Peyer's patch (tissue), 4 donors: ENCODE measurements around the gene TMEM229B. TPM values are rescaled to one million over a fixed set of nuclear protein-coding genes. Genes with fewer than 3 reads are reported as not detected.

ENCODE experiments used
- DNase-seq, 3 donors: peaks; one replicate each; pipeline ENCODE4 v3.0.0-alpha.2; 2017 to 2019
- H3K27ac ChIP-seq, 4 donors: fragments of 200-600 bp; sonication (generic); one replicate each; pipeline ENCODE4 v1.5.1; 2016 to 2019
- H3K27me3 ChIP-seq, 2 donors: fragments of 200-600 bp; sonication (generic); one replicate each; pipeline ENCODE4 v1.5.1; 2019
- H3K36me3 ChIP-seq, 3 donors: fragments of 200-600 bp; sonication (generic); one replicate each; pipeline ENCODE4 v1.5.1; 2016 to 2019
- H3K4me1 ChIP-seq, 4 donors: fragments of 200-600 bp; sonication (generic); one replicate each; pipeline ENCODE4 v1.5.1; 2016 to 2019
- H3K4me3 ChIP-seq, 4 donors: fragments of 200-600 bp; sonication (generic); 1 replicate in 3 of 4; 2 replicates in 1 of 4; pipeline ENCODE4 v1.5.1; 2016 to 2019; ENCODE audit warnings: mild to moderate bottlenecking in 1 of 4
- H3K9me3 ChIP-seq, 4 donors: fragments of 200-600 bp; sonication (generic); one replicate each; pipeline ENCODE4 v1.5.1; 2016 to 2019; ENCODE audit warnings: mild to moderate bottlenecking in 1 of 4
- POLR2A ChIP-seq, 2 donors: fragments of 450-650 bp; IDR thresholded peaks; one replicate each; pipeline ENCODE4 v1.5.1; 2017; ENCODE audit warnings: antibody characterized with exemption in 2 of 2, mild to moderate bottlenecking in 2 of 2, moderate library complexity in 2 of 2
- total RNA-seq, 4 donors: library from RNA; depleted of rRNA; stranded (reverse); fragments of >200 nt; gene quantifications; one replicate each; pipeline ENCODE4 v1.1.0, GENCODE V29; 2016
- TF ChIP-seq, protein P1 (sequence below), 6 experiments: fragments of 450-650 bp in 4 of 6; fragments of 200-600 bp in 2 of 6; sonication (generic) in 1 of 6; IDR thresholded peaks; one replicate each; pipeline ENCODE4 v1.5.1; 2017 to 2019; ENCODE audit warnings: antibody characterized with exemption in 6 of 6, mild to moderate bottlenecking in 3 of 6, moderate library complexity in 1 of 6

TMEM229B gene
- total RNA-seq, 4 donors from 2014 or later, result 8.3 to 39.7 (median 31.7) TPM

DNA sequence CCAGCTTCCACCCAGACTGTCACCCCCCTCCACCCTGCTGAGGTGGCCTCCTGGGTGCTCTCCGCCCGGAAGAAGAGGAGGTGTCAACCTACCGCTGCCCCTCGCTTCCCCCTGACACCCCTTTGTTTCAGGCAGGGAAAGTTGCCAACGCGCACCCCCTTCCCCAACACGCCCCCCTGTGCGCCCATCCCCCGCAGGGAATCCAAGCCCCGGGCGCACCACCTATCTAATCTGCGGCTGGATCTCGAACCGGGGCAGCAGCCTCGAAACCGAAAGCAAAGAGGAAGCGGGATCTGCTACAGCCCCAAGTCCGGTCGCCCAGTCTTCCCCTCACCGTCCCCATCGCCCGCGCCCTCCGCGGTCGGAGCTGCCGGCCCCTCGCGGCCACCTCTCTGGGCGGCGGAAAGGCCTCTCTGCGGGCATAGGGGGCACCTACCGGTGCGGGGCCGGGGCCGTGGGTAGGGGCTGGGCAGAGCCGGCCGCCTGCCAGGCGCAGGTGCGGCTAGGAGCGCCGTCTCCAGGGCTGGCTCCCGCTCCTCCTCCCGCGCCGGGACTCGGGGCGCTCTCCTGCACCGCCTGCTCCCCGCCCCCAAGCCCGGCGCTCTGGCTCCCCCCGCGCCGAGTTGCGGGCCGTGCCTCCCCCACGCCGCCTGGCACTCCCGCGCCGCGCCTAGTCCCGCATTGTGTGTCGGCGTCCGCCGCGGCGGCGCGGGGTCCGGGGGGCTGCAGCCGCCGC lies 26.3 kb upstream of the TMEM229B start:
- Histone ChIP-seq H3K27ac (peak overlapping the region; percentile 65 to 94 (median 84)), H3K4me3 (peak overlapping the region; percentile 83 to 100 (median 93)), H3K27me3 (no peaks in the 10 kb centered on the region), H3K4me1 (peaks cover 0 to 17% (median 9%) of the 10 kb centered on the region in 4 donors), H3K9me3 (no peaks in the 10 kb centered on the region), H3K36me3 (no peaks in the 10 kb centered on the region)
- peak; percentile 46 to 47 for TF ChIP-seq POLR2A (IDR thresholded peaks at IDR 0.05)
- TF ChIP-seq, protein P1, sequence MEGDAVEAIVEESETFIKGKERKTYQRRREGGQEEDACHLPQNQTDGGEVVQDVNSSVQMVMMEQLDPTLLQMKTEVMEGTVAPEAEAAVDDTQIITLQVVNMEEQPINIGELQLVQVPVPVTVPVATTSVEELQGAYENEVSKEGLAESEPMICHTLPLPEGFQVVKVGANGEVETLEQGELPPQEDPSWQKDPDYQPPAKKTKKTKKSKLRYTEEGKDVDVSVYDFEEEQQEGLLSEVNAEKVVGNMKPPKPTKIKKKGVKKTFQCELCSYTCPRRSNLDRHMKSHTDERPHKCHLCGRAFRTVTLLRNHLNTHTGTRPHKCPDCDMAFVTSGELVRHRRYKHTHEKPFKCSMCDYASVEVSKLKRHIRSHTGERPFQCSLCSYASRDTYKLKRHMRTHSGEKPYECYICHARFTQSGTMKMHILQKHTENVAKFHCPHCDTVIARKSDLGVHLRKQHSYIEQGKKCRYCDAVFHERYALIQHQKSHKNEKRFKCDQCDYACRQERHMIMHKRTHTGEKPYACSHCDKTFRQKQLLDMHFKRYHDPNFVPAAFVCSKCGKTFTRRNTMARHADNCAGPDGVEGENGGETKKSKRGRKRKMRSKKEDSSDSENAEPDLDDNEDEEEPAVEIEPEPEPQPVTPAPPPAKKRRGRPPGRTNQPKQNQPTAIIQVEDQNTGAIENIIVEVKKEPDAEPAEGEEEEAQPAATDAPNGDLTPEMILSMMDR (IDR thresholded peaks at IDR 0.05), result peak in 1 of 6 experiments; percentile 1
- peak; percentile 51 to 81 (median 75) for DNase-seq

DNA sequence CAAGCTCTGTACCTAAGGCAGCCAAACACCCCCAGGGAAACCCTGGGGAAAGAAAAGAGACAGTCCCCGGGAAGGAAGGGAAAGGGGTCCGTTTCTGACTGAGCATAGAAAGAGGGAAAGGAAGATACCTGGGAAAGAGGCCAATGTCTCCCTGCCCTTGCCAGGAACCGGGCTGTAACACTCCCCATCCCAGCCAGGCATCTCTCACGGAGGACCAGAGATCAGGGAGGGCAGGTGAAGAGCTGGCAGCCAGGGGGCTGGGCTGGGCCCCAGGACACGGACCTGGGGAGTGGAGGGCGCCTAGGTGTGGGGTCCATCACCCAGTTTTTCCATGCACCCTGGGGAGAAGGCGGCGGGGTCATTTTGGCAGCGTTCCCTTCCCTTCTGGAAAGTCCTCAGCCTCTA lies 25.7 kb upstream of the TMEM229B start:
- H3K27ac ChIP-seq, result peak overlapping the region; percentile 65 to 94 (median 84)
- no peaks in the 10 kb centered on the region for H3K36me3 ChIP-seq
- H3K9me3 ChIP-seq, result no peaks in the 10 kb centered on the region
- peak overlapping the region; percentile 83 to 100 (median 93) for H3K4me3 ChIP-seq
- peaks cover 0 to 17% (median 9%) of the 10 kb centered on the region in 4 donors for H3K4me1 ChIP-seq
- H3K27me3 ChIP-seq, result no peaks in the 10 kb centered on the region
- TF ChIP-seq, protein P1 (IDR thresholded peaks at IDR 0.05), result no peak
- no peak for TF ChIP-seq POLR2A (IDR thresholded peaks at IDR 0.05)
- DNase-seq, result no peak

DNA sequence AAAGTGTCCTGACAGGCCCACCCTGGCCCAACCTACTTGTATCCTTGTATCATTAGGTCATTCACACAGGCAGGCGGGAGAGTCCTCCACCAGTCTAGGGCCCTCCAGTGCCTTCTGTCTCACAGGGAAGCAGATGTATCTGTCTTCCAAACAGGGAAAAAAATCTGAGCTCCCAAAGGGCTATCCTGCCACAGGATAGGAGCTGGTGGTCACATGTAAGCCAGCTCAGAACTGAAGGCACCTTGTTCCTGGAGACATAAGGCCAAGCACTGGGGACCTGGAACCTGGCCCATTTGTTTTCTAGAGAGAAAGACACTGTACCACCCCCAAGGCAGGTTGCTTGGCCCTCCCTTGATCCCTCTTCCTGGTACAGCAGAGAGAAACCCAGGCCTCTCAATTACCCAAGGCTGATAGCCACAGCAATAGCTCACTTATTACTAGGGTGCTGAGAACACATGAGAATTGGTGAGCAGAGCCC lies 25.1 kb upstream of the TMEM229B start:
- Histone ChIP-seq H3K4me1 (peaks cover 0 to 17% (median 9%) of the 10 kb centered on the region in 4 donors), H3K27me3 (no peaks in the 10 kb centered on the region), H3K9me3 (no peaks in the 10 kb centered on the region), H3K4me3 (no peak overlapping the region), H3K27ac (peak overlapping the region; percentile 65 to 94 (median 84)), H3K36me3 (no peaks in the 10 kb centered on the region)
- TF ChIP-seq, protein P1 (IDR thresholded peaks at IDR 0.05), result no peak
- no peak for TF ChIP-seq POLR2A (IDR thresholded peaks at IDR 0.05)
- peak in 1 of 3 donors; percentile 51 for DNase-seq

DNA sequence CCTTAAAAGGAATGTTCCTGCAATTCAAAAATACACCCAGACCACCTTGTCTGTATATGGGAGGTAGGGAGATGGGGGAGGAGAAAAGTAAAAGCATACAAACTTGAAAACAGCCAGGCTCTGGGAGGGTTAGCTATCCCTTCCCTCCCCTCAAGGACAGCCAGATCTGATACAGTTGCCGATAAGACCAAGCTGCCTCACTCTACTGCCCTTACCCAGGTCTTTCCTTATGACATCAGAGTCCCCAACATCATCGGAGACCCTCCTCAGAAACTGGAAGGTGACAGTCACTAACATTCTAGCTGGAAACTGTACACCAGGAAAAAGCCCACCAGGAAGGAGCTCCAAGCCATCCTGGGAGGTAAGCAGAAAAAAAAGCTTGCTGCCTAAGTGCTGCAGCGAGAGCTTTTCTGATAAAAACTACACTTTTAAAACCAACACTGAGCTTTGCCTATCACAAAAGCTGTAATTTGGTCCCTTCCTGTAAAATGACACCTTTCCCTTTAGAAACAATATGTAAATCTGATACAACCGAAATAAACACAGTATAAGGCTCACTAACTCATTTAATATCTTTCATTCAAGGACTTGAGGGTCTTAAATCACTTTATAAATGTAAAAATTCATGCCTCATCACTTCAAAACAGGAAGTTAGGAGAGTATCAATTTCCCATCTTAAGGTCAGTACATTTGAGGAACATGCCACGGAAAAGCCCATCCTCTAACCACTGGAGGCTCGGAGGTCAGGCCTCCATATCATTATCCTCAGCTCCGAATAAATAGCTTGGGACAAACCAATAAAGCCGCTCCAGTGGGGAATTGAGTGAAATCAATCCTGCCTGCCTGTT lies 24.2 kb upstream of the TMEM229B start:
- no peak overlapping the region for H3K4me3 ChIP-seq
- H3K36me3 ChIP-seq, result no peaks in the 10 kb centered on the region
- H3K27me3 ChIP-seq, result no peaks in the 10 kb centered on the region
- DNase-seq, result no peak
- H3K4me1 ChIP-seq, result peaks cover 0 to 17% (median 9%) of the 10 kb centered on the region in 4 donors
- TF ChIP-seq, protein P1 (IDR thresholded peaks at IDR 0.05), result no peak
- no peak for TF ChIP-seq POLR2A (IDR thresholded peaks at IDR 0.05)
- no peaks in the 10 kb centered on the region for H3K9me3 ChIP-seq
- H3K27ac ChIP-seq, result peak overlapping the region in 2 of 4 donors; percentile 88 to 94

DNA sequence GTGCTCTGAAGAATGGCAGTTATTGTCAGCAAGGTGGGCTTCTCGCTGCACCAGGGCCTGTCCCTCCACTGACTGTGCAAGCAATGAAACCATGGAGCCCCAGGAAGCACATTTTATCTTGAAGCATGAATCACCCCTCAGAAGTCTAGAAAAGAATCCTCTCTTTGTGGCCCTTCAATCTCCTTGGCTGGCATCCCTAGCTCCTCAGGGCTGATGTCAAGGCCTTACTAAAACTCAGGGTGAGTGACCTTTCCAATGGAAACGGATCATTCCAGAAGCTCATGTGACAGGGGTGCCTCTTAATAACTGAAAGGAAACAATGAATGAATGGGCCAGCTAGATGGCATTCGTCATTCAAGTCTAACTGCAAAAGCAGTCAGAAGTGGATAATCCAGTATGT lies 22.3 kb upstream of the TMEM229B start:
- Histone ChIP-seq H3K27me3 (no peaks in the 10 kb centered on the region), H3K9me3 (no peaks in the 10 kb centered on the region), H3K27ac (no peak overlapping the region), H3K4me1 (peaks cover 0 to 17% (median 9%) of the 10 kb centered on the region in 4 donors), H3K4me3 (no peak overlapping the region), H3K36me3 (no peaks in the 10 kb centered on the region)
- no peak for TF ChIP-seq POLR2A (IDR thresholded peaks at IDR 0.05)
- TF ChIP-seq, protein P1 (IDR thresholded peaks at IDR 0.05), result no peak
- DNase-seq, result no peak
